ENCODE data around the gene TAL1. TPM values are rescaled to one million over a fixed set of nuclear protein-coding genes. Genes with fewer than 3 reads are reported as not detected.

Gene TAL1
- total RNA-seq, 1 experiment from 2014 or later, result not detected

- Histone ChIP-seq H3K79me2 (ENCODE audit: insufficient read depth, low read length) (no peaks in the 10 kb centered on the region), H3K23me2 (ENCODE audit: insufficient read length, low read depth, low read length, poor library complexity, severe bottlenecking) (no peaks in the 10 kb centered on the region), H4K5ac (ENCODE audit: insufficient read length, low read depth, low read length) (no peak overlapping the region), H4K91ac (ENCODE audit: insufficient read length, low read depth, low read length) (no peak overlapping the region), H2BK20ac (ENCODE audit: low read depth, low read length, poor library complexity, severe bottlenecking) (no peak overlapping the region), H3K4me1 (ENCODE audit: insufficient read depth, low read length) (peaks cover 7% of the 10 kb centered on the region), H3K9ac (ENCODE audit: extremely low read depth, insufficient read length, low read length) (no peak overlapping the region), H3K79me1 (ENCODE audit: insufficient read depth, low read depth, low read length, poor library complexity, severe bottlenecking) (no peaks in the 10 kb centered on the region), H2BK12ac (ENCODE audit: insufficient read length, low read depth, low read length) (no peak overlapping the region), H2AK5ac (ENCODE audit: insufficient read length, low read length) (no peak overlapping the region), H2BK15ac (ENCODE audit: low read depth, low read length) (no peak overlapping the region), H4K8ac (replicated peaks; ENCODE audit: insufficient read length, low read depth, low read length) (no peak overlapping the region), H2AFZ (ENCODE audit: low read length) (no peak overlapping the region), H3K4ac (ENCODE audit: low read depth, low read length) (no peak overlapping the region), H3K14ac (ENCODE audit: insufficient read depth, low read length) (no peak overlapping the region), H3T11ph (ENCODE audit: low read length) (no peak overlapping the region), H3K27me3 (ENCODE audit: insufficient read depth, low read length) (no peaks in the 10 kb centered on the region), H3K56ac (ENCODE audit: insufficient read length, low read depth, low read length) (no peak overlapping the region), H3K27ac (ENCODE audit: insufficient read length, low read depth, low read length) (no peak overlapping the region), H2BK5ac (ENCODE audit: insufficient read length, low read length) (no peak overlapping the region), H2BK120ac (ENCODE audit: low read depth, low read length, poor library complexity, severe bottlenecking) (no peak overlapping the region), H3K4me2 (ENCODE audit: insufficient read depth, insufficient read length, low read length) (no peak overlapping the region), H3K9me3 (ENCODE audit: control insufficient read depth, low read depth, low read length) (no peaks in the 10 kb centered on the region), H3K18ac (ENCODE audit: insufficient read length, low read depth, low read length) (no peak overlapping the region), H4K20me1 (ENCODE audit: control insufficient read depth, insufficient read depth, insufficient read length) (no peaks in the 10 kb centered on the region), H3K23ac (ENCODE audit: insufficient read length, low read depth, low read length) (no peak overlapping the region)
- peaks cover 5 to 10% of the 10 kb centered on the region in 2 experiments; a peak in 2 of 5 replicates for H3K9me3 Mint-ChIP-seq
- H3K4me1 Mint-ChIP-seq, result peaks cover 21 to 27% of the 10 kb centered on the region in 2 experiments
- DNase-seq, result no peak
- 0 out of 7 replicates have a peak, but pooled peaks cover 0 to 3% (median 0%) of the 10 kb centered on the region in 3 experiments for H3K36me3 Mint-ChIP-seq (ENCODE audit: insufficient read depth in 1 of 3, low read depth in 3 of 3)
- no peak for TF ChIP-seq CTCF (conservative IDR thresholded peaks at IDR 0.05)
- no peak overlapping the region for H3K4me3 Mint-ChIP-seq
- WGBS (ENCODE audit: extremely low coverage, insufficient read length, low lambda C conversion rate), result no CpG with 5 or more reads among the region's 2 CpGs
- no peak overlapping the region for H3K27ac Mint-ChIP-seq
- peaks cover 55% of the 10 kb centered on the region for H3K27me3 Mint-ChIP-seq (ENCODE audit: low read depth)
Measured at GRCh38 chr1:47187926-47188250, 44.1 kb downstream of the TAL1 start.
